Measurements from ENCODE around the gene CXCR1. TPM values are rescaled to one million over a fixed set of nuclear protein-coding genes. Genes with fewer than 3 reads are reported as not detected.
"Not testable (repeated sequence)": the region's sequence is repeated elsewhere in the genome, so short reads cannot be mapped to it uniquely, and the experiment has no call there.

CXCR1 gene
- total RNA-seq, 5 donors from 2014 or later (not counting 1 experiment from before 2014, with no cell fraction given) = 0.12 to 0.25 (median 0.18) TPM; not detected in 1

GRCh38 chr2:218186355-218186766 is 19.6 kb upstream of the CXCR1 start:
- POLR2A ChIA-PET = no interaction called here

GRCh38 chr2:218184331-218184730 is 17.6 kb upstream of the CXCR1 start:
- POLR2A ChIA-PET = interaction anchor here in 1 of 2 donors (0.6 kb wide), 1 partner anchor 143 kb away, joined by 6 read pairs; no protein-coding TSS in a partner anchor
- no CpG with 5 or more reads among the region's 1 CpG for WGBS (ENCODE audit: insufficient coverage)
- H3K4me3 ChIP-seq (ENCODE audit: control insufficient read depth in 1 of 2, extremely low read depth in 1 of 2, low read length in 1 of 2) = no peak overlapping the region
- H3K27me3 Mint-ChIP-seq = peaks cover 0 to 5% of the 10 kb centered on the region in 2 donors
- H3K27ac Mint-ChIP-seq = no peak overlapping the region
- no peaks in the 10 kb centered on the region for H3K9me3 ChIP-seq
- no peak overlapping the region for H3K4me3 Mint-ChIP-seq
- H3K9me3 Mint-ChIP-seq = no peaks in the 10 kb centered on the region
- CTCF ChIA-PET = interaction anchor here in 1 of 2 donors (0.6 to 2.2 kb wide), 3 partner anchors 32 to 73 kb away, joined by 3 to 9 read pairs (median 3); partner anchors contain the start of gene ARPC2
- ATAC-seq (replicated peaks in 1 of 4) = no peak
- no peaks in the 10 kb centered on the region for H3K36me3 ChIP-seq (ENCODE audit: control insufficient read depth in 2 of 2, extremely low read depth in 1 of 2, insufficient read depth in 1 of 2, low read length in 1 of 2)
- peaks cover 0 to 7% of the 10 kb centered on the region in 2 experiments for H3K4me1 ChIP-seq (ENCODE audit: control insufficient read depth in 1 of 2, extremely low read depth in 1 of 2, insufficient read depth in 2 of 2, low read length in 2 of 2)
- no peaks in the 10 kb centered on the region for H3K36me3 Mint-ChIP-seq
- no peak overlapping the region for H3K27ac ChIP-seq (ENCODE audit: low read length)
- H3K27me3 ChIP-seq (replicated peaks in 1 of 2; ENCODE audit: control insufficient read depth in 2 of 2, extremely low read depth in 1 of 2, insufficient read depth in 2 of 2, low read length in 1 of 2) = peaks cover 0 to 2% of the 10 kb centered on the region in 2 experiments
- H3K4me1 Mint-ChIP-seq = peaks cover 8 to 13% (median 9%) of the 10 kb centered on the region in 3 donors
- no peak for DNase-seq

More at GRCh38 chr2:218186355-218186766, 19.6 kb upstream of the CXCR1 start:
- ATAC-seq (replicated peaks in 1 of 4) (peak; percentile 91 to 98 (median 96)), DNase-seq (peak; percentile 39 to 84 (median 64))
- H3K4me1 ChIP-seq (ENCODE audit: control insufficient read depth in 1 of 2, extremely low read depth in 1 of 2, insufficient read depth in 2 of 2, low read length in 2 of 2) = peaks cover 0 to 7% of the 10 kb centered on the region in 2 experiments
- Mint-ChIP-seq H3K27me3 (peaks cover 0 to 2% of the 10 kb centered on the region in 2 donors), H3K27ac (peak overlapping the region in 1 of 2 donors; percentile 23), H3K9me3 (no peaks in the 10 kb centered on the region), H3K36me3 (no peaks in the 10 kb centered on the region), H3K4me1 (peaks cover 8 to 13% (median 9%) of the 10 kb centered on the region in 3 donors), H3K4me3 (no peak overlapping the region)
- no peaks in the 10 kb centered on the region for H3K9me3 ChIP-seq
- H3K36me3 ChIP-seq (ENCODE audit: control insufficient read depth in 2 of 2, extremely low read depth in 1 of 2, insufficient read depth in 1 of 2, low read length in 1 of 2) = no peaks in the 10 kb centered on the region
- no peak overlapping the region for H3K27ac ChIP-seq (ENCODE audit: low read length)
- CTCF ChIA-PET = no interaction called here
- H3K27me3 ChIP-seq (replicated peaks in 1 of 2; ENCODE audit: control insufficient read depth in 2 of 2, extremely low read depth in 1 of 2, insufficient read depth in 2 of 2, low read length in 1 of 2) = peaks cover 0 to 2% of the 10 kb centered on the region in 2 experiments
- no peak overlapping the region for H3K4me3 ChIP-seq (ENCODE audit: control insufficient read depth in 1 of 2, extremely low read depth in 1 of 2, low read length in 1 of 2)
- 52% methylated on average over 5 of the region's 8 CpGs for WGBS (ENCODE audit: insufficient coverage)

GRCh38 chr2:218180467-218181114 is 13.8 kb upstream of the CXCR1 start:
- POLR2A ChIA-PET = no interaction called here
- WGBS (ENCODE audit: insufficient coverage) = 52% methylated on average over 5 of the region's 9 CpGs

GRCh38 chr2:218179782-218180181 is 13.0 kb upstream of the CXCR1 start:
- Mint-ChIP-seq H3K36me3 (no peaks in the 10 kb centered on the region), H3K27me3 (peaks cover 0 to 8% of the 10 kb centered on the region in 2 donors), H3K4me1 (no peaks in the 10 kb centered on the region), H3K9me3 (no peaks in the 10 kb centered on the region), H3K27ac (no peak overlapping the region), H3K4me3 (no peak overlapping the region)
- Histone ChIP-seq H3K4me1 (ENCODE audit: control insufficient read depth in 1 of 2, extremely low read depth in 1 of 2, insufficient read depth in 2 of 2, low read length in 2 of 2) (no peaks in the 10 kb centered on the region), H3K36me3 (ENCODE audit: control insufficient read depth in 2 of 2, extremely low read depth in 1 of 2, insufficient read depth in 1 of 2, low read length in 1 of 2) (no peaks in the 10 kb centered on the region), H3K27ac (ENCODE audit: low read length) (no peak overlapping the region), H3K9me3 (no peaks in the 10 kb centered on the region), H3K27me3 (replicated peaks in 1 of 2; ENCODE audit: control insufficient read depth in 2 of 2, extremely low read depth in 1 of 2, insufficient read depth in 2 of 2, low read length in 1 of 2) (peaks cover 0 to 4% of the 10 kb centered on the region in 2 experiments), H3K4me3 (ENCODE audit: control insufficient read depth in 1 of 2, extremely low read depth in 1 of 2, low read length in 1 of 2) (no peak overlapping the region)
- ATAC-seq (replicated peaks in 1 of 4) = no peak
- DNase-seq = no peak
- ChIA-PET CTCF (no interaction called here), POLR2A (no interaction called here)
- whole genome bisulfite sequencing (ENCODE audit: insufficient coverage) = 100% methylated on average over 4 of the region's 4 CpGs

More at GRCh38 chr2:218180467-218181114, 13.8 kb upstream of the CXCR1 start:
- no peak overlapping the region for H3K27ac ChIP-seq (ENCODE audit: low read length)
- Mint-ChIP-seq H3K27me3 (peaks cover 0 to 10% of the 10 kb centered on the region in 2 donors), H3K4me1 (peaks cover 0 to 2% (median 0%) of the 10 kb centered on the region in 3 donors), H3K9me3 (no peaks in the 10 kb centered on the region), H3K4me3 (no peak overlapping the region), H3K36me3 (no peaks in the 10 kb centered on the region), H3K27ac (no peak overlapping the region)
- peaks cover 0 to 4% of the 10 kb centered on the region in 2 experiments for H3K27me3 ChIP-seq (replicated peaks in 1 of 2; ENCODE audit: control insufficient read depth in 2 of 2, extremely low read depth in 1 of 2, insufficient read depth in 2 of 2, low read length in 1 of 2)
- H3K4me1 ChIP-seq (ENCODE audit: control insufficient read depth in 1 of 2, extremely low read depth in 1 of 2, insufficient read depth in 2 of 2, low read length in 2 of 2) = no peaks in the 10 kb centered on the region
- no peak overlapping the region for H3K4me3 ChIP-seq (ENCODE audit: control insufficient read depth in 1 of 2, extremely low read depth in 1 of 2, low read length in 1 of 2)
- no peak for ATAC-seq (replicated peaks in 1 of 4)
- no peaks in the 10 kb centered on the region for H3K9me3 ChIP-seq
- DNase-seq = no peak
- CTCF ChIA-PET = no interaction called here
- no peaks in the 10 kb centered on the region for H3K36me3 ChIP-seq (ENCODE audit: control insufficient read depth in 2 of 2, extremely low read depth in 1 of 2, insufficient read depth in 1 of 2, low read length in 1 of 2)

GRCh38 chr2:218172845-218173244 is 6.1 kb upstream of the CXCR1 start:
- ATAC-seq (replicated peaks in 1 of 4) = no peak
- no peaks in the 10 kb centered on the region for H3K36me3 Mint-ChIP-seq
- Histone ChIP-seq H3K27me3 (replicated peaks in 1 of 2; ENCODE audit: control insufficient read depth in 2 of 2, extremely low read depth in 1 of 2, insufficient read depth in 2 of 2, low read length in 1 of 2) (peaks cover 0 to 13% of the 10 kb centered on the region in 2 experiments), H3K9me3 (no peaks in the 10 kb centered on the region), H3K36me3 (ENCODE audit: control insufficient read depth in 2 of 2, extremely low read depth in 1 of 2, insufficient read depth in 1 of 2, low read length in 1 of 2) (no peaks in the 10 kb centered on the region), H3K4me3 (ENCODE audit: control insufficient read depth in 1 of 2, extremely low read depth in 1 of 2, low read length in 1 of 2) (no peak overlapping the region), H3K4me1 (ENCODE audit: control insufficient read depth in 1 of 2, extremely low read depth in 1 of 2, insufficient read depth in 2 of 2, low read length in 2 of 2) (peaks cover 0 to 14% of the 10 kb centered on the region in 2 experiments), H3K27ac (ENCODE audit: low read length) (no peak overlapping the region)
- ChIA-PET CTCF (interaction anchor here in 1 of 2 donors (0.7 kb wide), 1 partner anchor 10 kb away, joined by 4 read pairs; no protein-coding TSS in a partner anchor), POLR2A (no interaction called here)
- peaks cover 11 to 18% (median 17%) of the 10 kb centered on the region in 3 donors for H3K4me1 Mint-ChIP-seq
- 100% methylated on average over 1 of the region's 2 CpGs for WGBS (ENCODE audit: insufficient coverage)
- no peak overlapping the region for H3K4me3 Mint-ChIP-seq
- H3K9me3 Mint-ChIP-seq = no peaks in the 10 kb centered on the region
- no peak for DNase-seq
- H3K27me3 Mint-ChIP-seq = peaks cover 5 to 8% of the 10 kb centered on the region in 2 donors
- H3K27ac Mint-ChIP-seq = no peak overlapping the region

- H3K4me3 Mint-ChIP-seq; H3K9me3 Mint-ChIP-seq; H3K27me3 Mint-ChIP-seq; H3K36me3 Mint-ChIP-seq; H3K9me3 ChIP-seq; H3K36me3 ChIP-seq (ENCODE audit: control insufficient read depth in 2 of 2, extremely low read depth in 1 of 2, insufficient read depth in 1 of 2, low read length in 1 of 2); H3K27ac Mint-ChIP-seq; H3K4me3 ChIP-seq (ENCODE audit: control insufficient read depth in 1 of 2, extremely low read depth in 1 of 2, low read length in 1 of 2); DNase-seq; ATAC-seq (replicated peaks in 1 of 4); POLR2A ChIA-PET; H3K27ac ChIP-seq (ENCODE audit: low read length): not testable (repeated sequence)
- Histone ChIP-seq H3K4me1 (ENCODE audit: control insufficient read depth in 1 of 2, extremely low read depth in 1 of 2, insufficient read depth in 2 of 2, low read length in 2 of 2) (peaks cover 6 to 25% of the 10 kb centered on the region in 2 experiments), H3K27me3 (replicated peaks in 1 of 2; ENCODE audit: control insufficient read depth in 2 of 2, extremely low read depth in 1 of 2, insufficient read depth in 2 of 2, low read length in 1 of 2) (peaks cover 0 to 11% of the 10 kb centered on the region in 2 experiments)
- WGBS (ENCODE audit: insufficient coverage) = no CpG with 5 or more reads among the region's 3 CpGs
- CTCF ChIA-PET = interaction anchor here in 1 of 2 donors (1.0 kb wide), 1 partner anchor 20 kb away, joined by 3 read pairs; no protein-coding TSS in a partner anchor
- H3K4me1 Mint-ChIP-seq = peaks cover 21 to 29% (median 28%) of the 10 kb centered on the region in 3 donors
Observed at GRCh38 chr2:218171744-218172143, 5.0 kb upstream of the CXCR1 start.
